NCI-H510A treated with DMSO at 0.1 percent for 48 hours (cell line): ENCODE measurements around the gene KCNQ1.

Source experiments
- DNase-seq: peaks from one replicate; lab custom pipeline; 2025; lab: John Stamatoyannopoulos, UW

KCNQ1 gene

DNA sequence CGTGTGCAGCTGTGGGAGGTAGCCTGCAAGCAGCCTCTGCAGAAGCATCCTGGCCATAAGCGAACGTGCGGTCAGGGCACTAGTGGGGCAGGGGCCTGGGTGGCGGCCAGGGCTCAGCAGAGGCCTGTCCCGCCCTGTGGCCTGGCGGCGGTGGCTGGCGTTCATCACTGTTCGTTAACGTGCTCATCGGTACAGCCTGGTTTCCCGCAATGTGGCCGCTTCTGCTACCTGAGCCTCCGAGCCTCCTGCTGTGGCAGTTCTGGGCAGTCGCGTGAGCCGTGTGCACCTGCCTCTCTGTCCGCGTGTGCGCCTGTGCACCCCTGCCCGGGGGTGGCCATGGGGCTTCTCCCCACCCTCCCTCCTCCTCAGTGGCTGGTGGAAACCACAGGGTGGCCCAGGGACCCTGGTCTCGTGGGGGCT lies 137.1 kb downstream of the KCNQ1 start:
- no peak for DNase-seq

DNA sequence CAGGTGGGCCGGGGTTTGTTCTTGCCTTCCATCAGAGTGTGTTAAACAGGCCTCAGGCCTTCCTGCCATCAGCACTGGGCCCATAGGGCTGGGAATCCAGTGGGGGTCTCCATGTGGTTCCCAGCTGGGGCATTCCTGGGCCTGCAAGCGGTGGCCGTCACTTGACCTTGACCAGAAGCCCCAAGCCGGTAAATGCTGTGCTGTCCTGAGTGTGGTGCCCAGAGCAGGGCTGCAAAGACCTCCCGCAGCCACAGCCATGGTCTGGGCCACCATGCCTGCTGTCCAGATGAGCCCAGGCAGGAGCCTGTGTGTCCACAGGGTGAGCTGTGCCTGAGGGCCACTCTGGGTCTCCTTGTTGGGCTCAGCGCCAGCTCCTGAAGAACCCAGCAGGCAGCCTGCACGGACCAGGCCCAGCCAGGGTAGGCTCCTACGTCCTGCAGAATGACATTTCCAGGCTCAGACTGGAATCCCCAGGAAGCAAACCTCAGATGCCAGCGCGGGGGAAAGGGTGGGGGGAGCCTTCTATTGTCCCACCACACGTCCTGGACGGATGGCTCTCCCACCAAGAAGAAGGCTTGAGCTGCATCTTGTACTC lies 137.6 kb downstream of the KCNQ1 start:
- no peak for DNase-seq

DNA sequence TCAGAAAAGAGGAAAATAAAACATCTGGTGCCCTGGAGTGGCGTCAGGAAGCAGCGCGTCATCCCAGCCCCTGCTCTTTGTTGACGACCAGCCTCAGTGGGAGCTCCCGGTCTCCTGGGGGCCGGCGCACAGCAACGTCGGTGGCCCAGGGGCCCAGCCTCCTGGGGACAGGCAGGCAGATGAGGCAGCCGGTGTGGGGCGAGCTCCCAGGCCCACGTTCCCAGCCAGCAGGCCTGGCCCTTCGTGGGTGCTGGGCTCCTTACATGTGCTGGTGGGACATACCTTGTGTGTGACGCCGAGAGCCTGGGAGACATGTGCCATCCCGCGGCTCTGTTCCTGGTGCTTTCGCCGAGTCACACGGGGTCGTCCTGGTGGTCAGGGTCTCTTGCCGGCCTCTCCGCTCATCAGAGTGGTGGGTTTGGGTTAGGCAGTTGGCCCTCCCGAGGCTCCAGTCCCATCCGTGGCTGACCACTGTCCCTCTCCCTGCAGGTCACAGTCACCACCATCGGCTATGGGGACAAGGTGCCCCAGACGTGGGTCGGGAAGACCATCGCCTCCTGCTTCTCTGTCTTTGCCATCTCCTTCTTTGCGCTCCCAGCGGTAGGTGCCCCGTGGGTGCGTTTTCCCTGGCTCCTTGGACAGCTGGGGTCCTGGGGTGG lies 138.3 kb downstream of the KCNQ1 start:
- DNase-seq: no peak

DNA sequence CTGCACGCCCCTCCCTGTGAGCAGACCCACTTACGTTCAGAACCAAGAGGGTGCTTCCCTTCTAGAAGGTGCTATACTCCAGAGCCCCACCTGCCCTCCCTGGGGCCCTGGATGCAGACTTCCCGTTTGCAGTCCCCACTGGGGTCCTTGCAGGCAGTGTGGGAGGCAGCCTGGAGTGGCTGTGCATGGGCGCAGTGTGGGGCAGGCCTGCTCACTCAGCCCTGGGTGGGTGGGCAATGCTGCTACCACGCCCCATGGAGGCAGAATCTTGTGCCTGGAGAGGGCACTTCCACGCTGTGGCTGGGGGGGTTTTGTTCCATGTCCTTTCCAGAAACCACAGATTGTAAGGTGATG lies 138.8 kb downstream of the KCNQ1 start:
- DNase-seq: no peak

DNA sequence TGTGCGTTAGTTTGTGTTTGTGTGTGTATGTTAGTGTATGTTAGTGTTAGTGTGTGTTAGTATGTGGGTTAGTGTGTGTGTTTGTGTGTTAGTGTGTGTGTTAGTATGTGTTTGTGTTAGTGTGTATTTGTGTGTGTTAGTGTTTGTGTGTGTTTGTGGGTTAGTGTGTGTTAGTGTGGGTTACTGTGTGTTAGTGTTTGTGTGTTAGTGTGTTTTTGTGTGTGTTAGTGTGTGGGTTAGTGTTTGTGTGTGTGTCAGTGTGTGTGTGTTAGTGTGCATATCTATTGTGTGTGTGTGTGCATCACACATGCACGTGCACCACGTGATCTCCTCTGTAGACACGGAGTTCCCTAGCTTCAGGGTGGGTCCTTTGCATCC lies 139.6 kb downstream of the KCNQ1 start:
- DNase-seq: no peak

DNA sequence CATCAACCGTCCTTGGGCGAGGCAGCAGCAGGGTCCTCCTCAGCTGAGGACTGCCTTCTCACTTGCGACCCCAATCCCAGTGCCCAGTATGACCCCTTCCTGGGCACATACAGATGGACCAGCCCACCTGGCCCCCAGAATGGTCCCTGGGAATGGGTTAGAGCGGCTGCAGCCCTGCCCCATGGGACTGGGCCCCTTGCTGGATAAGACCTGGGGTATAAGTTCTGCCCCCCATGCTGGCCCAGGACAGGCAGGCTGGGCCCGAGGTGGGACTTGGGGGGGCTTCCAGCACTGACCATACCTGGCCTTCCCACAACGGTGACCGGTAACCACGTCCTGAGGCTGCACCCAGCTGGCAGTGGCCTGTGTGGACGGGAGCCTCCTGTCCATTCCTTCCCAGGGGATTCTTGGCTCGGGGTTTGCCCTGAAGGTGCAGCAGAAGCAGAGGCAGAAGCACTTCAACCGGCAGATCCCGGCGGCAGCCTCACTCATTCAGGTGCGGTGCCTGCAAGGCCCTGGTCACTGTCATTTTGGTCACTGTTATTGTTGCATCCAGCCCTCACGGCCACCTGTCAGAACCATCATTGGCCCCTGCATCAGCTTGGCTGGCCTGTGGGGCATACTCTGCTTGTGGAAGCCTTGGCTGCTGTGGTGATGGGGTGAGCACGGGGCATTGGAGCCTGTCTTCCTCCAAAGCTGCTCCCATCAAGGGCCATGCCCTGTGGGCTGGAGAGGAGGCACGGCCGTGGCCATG lies 140.2 kb downstream of the KCNQ1 start:
- DNase-seq: no peak

DNA sequence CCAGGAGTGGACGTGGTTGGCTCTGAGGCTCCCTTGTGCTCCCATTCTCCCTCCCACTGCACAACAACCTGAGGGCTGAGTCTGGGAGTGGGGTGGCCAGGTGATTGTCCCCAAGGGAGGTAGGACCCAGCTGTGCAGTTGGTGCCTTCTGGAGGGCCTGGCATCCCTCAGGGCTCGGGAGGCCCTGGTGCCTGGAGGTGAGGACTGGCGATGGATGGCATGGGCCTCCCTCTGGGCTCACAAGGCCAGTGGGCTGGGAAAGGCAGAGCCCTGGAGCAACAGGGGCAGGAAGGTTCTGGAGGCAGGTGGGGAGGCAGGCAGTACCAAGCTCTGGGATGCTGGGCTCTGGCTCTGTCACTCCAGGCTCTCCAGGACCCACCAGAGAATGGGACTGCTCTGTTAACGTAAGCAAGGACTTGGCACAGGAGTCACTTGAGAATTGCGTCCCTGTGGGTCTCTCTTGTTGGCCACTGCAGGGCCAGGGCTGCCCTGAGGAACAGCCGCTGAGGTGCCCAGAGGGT lies 140.8 kb downstream of the KCNQ1 start:
- no peak for DNase-seq

DNA sequence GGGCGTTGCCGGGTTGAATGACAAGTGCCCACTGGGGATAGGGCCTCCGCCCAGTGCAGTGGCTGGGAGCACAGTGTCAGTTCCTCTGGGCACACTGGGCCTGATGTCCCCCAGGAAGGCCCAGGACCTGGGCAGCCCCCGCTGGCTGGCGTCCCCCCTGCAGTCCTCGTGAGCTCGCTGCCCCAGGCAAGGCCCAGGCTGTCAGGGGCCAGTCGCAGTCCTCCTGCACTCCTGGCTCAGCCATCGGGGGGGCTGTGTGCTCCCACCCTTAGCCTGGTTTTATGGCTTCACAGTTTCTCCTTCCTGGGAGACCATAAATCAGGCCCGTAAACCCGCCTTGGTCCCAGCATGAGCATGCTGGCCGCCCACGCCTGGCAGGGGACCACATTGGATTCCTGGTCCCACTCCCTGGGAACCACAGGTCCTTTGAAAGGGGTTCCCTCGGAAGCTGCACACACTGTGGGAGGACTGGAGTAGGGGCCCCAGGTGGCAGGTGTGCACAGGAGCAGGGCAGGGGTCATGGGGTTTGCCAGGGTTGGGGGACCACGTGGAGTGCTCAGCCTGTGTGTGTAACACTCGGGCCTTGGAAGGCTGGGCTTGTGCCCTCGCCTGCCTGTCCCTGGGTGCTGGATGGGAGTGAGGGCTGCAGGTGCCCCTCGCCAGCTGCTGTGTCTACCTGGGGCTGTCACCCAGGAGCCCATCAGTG lies 141.4 kb downstream of the KCNQ1 start:
- DNase-seq: no peak

DNA sequence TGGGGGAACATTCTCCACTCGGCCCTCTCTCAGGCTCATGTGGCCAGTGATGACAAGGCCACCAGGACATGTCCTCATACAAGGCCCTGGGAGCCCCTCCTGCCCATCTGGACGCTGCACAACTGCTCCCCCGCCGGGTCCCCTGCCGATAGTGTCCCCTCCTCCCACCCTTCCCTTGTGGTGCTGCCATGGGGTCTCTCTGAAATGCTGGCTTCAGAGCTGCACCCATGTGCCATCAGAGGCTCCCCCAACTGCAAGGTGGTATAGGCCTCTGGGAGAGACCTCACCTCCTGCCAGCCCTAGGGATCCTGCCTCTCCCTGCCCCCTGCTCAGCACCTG lies 142.0 kb downstream of the KCNQ1 start:
- no peak for DNase-seq

DNA sequence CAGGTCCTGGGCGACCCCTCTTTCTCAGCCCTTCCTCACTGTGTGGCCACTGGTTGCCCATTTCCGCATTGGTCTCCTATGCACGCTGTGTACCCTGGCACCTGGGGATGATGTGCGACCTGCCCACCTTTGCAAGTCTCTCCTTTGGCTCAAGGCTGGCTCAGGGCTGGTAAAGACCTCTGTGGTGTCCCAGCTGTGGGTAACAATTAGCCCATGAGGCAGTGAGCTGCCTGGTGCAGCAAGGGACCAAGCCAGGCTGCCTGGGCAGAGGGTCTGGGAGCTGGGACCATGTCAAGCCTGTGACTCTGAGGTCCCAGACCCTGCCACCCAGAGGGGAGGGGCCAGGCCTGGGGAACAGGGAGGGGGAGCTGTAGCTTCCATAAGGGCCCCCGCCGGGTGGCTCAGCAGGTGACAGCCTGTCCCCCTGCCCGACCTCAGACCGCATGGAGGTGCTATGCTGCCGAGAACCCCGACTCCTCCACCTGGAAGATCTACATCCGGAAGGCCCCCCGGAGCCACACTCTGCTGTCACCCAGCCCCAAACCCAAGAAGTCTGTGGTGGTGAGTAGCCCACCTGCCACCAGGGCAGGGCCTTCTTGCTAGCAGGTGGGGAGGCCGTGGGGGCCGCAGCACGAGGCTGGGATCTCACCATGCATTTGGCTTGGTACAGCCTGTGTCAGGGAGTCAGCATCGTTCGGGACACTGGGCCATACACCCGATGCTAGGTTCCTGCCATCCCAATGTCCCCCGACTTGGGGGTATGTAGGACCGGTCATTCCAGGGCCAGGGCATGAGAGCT lies 142.5 kb downstream of the KCNQ1 start:
- no peak for DNase-seq

DNA sequence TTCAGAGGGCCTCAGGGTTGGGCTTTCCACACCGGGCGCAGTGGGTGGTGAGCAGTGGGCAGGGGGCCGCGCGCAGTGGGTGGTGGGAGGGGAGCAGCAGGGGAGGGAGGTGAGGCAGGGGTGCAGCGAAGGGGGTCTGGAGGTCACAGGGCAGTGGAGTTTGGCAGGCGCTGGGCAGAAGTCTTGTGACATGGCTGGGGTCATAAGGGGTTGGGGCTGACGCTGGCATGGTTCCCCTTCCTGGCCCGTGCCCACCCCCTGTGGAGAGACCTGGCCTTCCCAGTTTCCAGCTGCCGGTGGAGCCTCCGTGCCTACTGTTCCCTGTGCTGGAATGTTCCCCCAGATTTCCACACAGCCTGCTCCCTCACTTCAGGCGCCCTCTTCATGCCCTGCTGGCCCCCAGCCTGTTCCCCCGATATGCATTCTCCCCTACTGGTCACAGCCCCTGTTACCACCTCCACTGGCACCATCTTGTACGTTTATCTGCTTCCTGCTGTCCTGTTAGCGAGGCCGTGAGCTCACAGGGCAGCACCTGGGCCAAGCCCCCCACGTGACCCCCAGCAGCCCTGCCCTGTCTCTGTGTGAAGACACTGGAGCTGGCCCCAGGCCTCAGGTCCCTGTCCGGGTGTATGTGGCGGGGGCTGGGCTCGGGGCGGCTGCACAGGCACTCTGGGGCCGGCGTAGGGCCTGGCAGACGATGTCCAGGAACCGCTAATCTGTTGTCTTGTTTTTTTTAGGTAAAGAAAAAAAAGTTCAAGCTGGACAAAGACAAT lies 143.4 kb downstream of the KCNQ1 start:
- no peak for DNase-seq

DNA sequence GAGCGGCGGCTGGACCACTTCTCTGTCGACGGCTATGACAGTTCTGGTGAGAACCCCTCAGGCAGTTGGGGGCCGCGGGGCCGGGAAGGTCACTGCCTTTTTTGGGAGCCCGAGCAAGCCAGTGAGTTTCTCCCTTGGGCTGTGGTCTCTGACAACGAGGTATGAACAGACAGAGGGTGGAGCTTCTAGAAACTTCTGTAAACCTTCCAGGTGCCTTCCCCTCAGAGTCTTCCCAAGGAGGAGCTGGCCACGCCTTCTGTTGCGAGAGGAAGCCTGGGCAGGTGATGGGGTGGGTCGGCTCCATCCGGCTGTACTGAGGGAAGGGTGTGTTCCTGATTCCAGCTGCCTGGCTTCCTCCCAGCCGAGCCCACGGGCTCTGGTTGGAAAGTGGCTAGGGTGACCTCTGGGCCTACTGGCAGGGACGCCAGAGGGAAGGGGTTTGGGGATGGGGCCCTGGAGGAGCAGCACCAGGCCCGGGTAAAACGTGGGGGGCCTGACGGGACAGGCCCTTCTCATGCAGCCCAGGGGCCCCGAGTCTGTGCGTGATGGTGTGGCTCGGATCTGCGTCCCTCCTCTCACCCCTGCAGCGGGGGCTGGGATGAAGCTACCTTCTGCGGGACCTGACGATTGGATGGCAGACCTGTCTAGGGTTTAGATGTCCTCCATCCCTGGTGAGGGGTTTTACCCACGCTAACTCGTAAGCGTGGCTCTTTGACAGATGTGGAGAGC lies 144.2 kb downstream of the KCNQ1 start:
- no peak for DNase-seq

DNA sequence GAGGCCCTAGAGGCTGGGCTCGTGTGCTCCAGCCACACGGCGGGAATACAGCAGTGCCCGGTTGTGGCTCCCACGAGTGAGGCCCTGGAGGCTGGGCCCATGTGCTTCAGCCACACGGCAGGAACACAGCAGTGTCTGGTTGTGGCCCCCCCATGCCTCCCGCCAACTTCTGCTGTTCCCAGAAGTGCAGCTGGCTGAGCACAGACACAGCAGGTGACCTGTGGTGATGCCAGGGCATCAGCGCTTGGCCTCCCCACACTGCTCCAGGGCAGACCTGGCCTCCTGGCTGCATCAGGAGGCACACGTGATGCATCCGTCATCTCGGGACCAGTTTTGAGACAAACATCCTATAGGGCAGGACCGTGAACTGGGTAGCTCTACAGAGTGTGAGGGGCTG lies 144.7 kb downstream of the KCNQ1 start:
- DNase-seq: no peak

DNA sequence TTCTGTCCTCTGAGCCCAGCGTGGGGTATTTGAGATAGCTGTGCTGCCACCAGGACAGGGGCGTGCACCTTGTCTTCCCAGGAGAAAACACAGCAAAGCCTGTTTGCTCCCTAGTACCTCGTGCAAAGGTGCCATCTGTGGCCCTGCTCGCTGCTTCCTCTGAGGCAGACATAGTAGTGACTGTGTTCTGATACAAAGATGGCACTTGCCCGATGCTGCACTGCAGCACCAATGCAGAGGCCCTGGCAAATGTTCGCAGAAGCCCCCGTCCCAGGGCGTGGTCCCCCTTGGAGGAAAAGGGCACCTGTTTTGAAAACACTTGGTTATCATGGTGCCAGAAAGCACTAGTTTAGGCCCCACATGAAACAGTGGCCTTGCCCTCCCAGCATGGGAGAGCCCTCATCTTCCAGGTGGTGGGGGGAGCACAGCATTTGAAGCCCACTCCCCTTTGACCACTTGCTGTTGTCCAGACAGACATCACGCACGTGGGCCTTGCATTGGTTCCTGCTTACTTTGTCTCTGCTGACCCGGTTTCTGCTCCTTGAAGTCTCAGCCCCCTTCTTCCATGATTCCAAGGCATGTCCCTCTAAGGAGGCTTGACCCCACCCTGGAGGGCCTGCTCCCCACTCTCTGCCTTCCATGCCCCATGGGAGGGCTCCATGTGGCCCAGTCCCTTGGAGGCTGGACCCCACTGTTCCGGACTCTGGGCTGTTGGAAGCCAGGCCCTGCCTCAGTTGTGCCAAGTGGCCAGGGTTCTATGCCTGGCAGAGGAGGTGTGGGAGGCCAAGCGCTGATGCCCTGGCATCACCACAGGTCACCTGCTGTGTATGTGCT lies 145.5 kb downstream of the KCNQ1 start:
- DNase-seq: no peak

DNA sequence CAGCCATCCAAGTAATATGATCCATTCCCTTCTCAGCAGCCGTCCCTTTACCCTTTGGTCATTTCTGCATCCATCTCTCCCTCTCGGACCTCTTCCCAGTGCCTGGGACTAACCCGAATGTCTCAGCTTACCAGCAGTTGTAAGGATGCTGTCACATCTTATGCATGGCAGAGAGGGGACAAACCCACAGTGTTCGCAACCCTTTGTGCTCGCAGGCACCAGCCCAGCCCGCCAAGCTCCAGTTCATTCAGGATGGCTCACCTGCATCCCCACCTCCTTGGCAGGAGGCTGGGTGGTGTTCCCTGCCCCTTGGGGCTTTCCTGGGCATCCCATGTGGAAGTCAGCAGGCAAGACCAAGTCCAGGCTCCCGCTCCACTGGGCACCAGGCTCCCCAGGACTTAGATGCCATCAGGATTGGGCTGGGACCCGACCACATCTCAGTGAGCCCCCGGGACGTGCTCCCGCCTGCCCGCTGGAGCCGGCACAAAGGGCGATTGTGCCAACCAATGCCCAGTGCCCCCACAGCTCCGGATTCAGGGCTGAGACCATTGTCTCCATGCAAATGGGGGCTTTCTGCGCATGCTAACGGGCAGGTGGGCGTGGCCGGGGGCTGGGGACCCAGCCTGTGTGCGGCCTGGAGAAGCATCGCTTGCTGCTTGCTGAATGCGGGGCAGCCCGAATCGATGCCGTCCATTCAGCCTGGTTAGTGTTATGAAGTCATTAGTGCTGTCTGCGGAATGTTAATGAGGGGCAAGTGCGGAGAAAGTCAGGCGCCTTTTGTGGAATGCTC lies 146.4 kb downstream of the KCNQ1 start:
- DNase-seq: no peak

DNA sequence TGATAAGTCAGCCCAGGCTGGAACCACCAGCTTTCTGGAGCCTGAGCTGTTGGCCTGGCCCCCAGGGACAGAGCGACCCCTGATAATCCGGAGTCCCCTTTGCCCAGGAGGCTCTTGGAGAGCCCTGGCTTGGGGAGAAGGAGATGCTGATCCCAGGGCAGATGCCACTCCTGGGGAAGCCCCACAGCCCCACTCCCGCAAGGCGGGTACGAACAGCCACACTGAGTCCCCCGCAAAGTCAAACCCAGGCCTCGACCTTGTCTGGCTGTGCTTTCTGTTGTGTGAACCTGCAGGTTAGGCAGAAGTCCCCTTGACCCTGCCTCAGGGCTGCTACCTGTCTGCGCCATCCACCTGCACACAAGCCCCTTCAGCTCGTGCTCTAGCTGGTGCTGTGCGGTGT lies 147.0 kb downstream of the KCNQ1 start:
- DNase-seq: no peak

DNA sequence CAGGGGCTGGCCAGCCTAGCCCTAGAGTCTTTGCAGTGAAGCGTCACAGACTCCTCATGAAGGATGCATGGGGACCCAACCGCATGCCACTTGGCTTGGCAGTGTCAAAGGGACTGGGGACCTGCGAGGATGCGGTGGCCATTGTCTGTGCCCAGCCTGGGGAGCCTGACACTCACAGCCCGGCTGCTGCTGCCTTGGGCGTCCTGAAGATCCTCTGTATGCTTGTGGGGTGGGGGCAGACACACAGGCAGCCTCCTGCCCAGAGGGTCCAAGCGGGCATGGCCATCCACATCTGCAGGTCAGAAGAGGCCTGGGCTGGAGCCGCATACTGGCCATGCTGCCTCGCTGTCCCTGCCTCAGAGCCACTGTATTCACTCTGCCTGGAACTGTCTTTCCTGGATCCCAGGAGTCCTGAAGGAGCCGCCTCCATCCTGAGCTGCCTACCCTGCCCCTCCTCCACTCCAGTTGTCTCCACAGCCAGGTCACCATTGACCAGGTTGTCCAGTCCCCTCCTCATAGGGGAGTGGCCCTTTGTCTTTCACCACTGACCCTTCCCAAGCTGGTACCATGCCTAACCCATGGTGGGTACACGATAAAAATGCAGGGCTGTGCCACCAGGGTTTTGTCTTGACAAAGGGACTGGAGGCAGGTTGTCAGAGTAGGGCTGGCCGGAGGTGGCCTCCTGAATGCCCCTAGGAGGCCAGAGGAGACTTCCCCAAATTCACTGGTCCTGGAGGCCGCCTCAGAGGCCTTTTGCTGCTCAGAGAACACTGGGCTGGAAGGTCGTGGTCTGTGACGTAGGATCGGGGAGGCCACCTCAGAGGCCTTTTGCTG lies 148.0 kb downstream of the KCNQ1 start:
- no peak for DNase-seq

DNA sequence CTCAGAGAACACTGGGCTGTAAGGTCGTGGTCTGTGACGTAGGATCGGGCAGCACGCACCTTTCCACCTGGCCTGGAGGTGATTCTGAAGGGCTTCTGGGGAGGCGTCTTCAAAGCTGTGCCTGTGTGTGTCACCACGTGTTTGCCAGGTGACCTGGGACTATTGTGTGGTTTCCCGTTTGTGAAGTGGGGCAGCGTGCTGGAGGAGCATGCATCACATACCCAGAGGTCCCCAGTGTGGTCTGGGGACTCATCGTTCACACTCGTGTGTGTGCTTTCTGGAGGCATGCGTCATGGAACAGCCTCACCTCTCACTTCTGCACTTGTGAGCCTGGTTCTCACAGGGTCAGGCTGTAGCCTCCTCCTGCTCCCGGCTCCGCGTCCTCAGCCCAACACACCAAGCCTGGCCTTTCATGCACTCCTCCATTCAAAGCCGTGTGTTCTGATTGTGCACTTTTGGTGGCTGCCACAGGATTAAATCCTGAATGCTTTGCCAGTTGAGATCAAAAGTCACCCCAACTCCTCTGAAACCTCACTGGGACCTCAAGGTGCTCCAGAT lies 148.7 kb downstream of the KCNQ1 start:
- DNase-seq: no peak
